Bronchial epithelial cell (primary cell): Measurements from ENCODE around the gene DENND1A. TPM values are rescaled to one million over a fixed set of nuclear protein-coding genes. Genes with fewer than 3 reads are reported as not detected.
"Not testable (repeated sequence)": the region's sequence is repeated elsewhere in the genome, so short reads cannot be mapped to it uniquely, and the experiment has no call there.

Experiments used
- DNase-seq: peaks from one replicate; pipeline ENCODE4 v3.0.0-alpha.2; 2010; ENCODE audit warnings: low read depth
- FAIRE-seq: peaks from 2 replicates; lab custom pipeline; 2011; peaks lifted over from hg19 to GRCh38; lab: Jason Lieb, UNC
- H3K27me3 ChIP-seq: 2 replicates; pipeline ENCODE4 v1.5.1; 2011; ENCODE audit warnings: low read length; ENCODE audit not compliant: control insufficient read depth, insufficient read depth
- H3K36me3 ChIP-seq: 2 replicates; pipeline ENCODE4 v1.5.1; 2011; ENCODE audit warnings: low read length; ENCODE audit not compliant: control insufficient read depth, insufficient read depth
- H3K4me3 ChIP-seq: 2 replicates; pipeline ENCODE4 v1.5.1; 2011; ENCODE audit warnings: mild to moderate bottlenecking, low read depth, low read length, control low read depth
- total RNA-seq: library from RNA; depleted of rRNA; stranded (reverse); fragments of >200 nt; gene quantifications from 2 replicates; pipeline ENCODE4 v1.2.1, GENCODE V29; 2014
- TF ChIP-seq, protein P1 (sequence below): IDR thresholded peaks from 2 replicates; pipeline ENCODE4 v1.5.1; 2011; ENCODE audit warnings: mild to moderate bottlenecking, moderate library complexity, low read length, control low read depth, inconsistent platforms; ENCODE audit not compliant: insufficient read depth, severe bottlenecking

Gene DENND1A
- total RNA-seq, 1 donor from 2014 or later = 6.1 TPM

DNA sequence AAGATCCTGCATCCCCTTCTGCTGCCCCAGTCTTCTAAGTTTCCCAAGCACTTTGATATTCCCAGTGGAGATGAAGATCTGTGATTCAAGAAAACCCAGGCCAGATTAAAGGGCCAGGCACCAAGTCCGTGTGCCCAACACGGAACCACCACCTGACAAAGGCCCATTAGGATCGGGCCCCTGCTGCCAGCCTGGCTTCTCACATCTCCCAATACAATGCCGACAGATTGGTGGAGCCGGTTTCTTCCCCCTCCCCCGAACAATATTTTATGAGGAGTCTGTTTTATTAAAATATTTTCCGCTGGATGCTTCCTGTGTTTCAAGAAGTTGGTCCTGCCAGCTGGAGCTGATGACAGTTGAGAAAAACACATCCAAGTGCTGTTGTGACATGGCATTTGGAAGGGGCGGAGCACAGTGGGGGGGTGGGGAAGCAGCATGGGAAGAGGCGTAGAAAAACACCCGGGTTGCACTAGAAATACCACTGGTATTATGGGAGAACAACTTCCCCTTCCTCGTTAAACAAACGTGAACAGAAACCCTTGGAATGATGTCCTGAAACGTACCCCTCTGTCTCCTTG lies 528.9 kb downstream of the DENND1A start:
- TF ChIP-seq, protein P1, sequence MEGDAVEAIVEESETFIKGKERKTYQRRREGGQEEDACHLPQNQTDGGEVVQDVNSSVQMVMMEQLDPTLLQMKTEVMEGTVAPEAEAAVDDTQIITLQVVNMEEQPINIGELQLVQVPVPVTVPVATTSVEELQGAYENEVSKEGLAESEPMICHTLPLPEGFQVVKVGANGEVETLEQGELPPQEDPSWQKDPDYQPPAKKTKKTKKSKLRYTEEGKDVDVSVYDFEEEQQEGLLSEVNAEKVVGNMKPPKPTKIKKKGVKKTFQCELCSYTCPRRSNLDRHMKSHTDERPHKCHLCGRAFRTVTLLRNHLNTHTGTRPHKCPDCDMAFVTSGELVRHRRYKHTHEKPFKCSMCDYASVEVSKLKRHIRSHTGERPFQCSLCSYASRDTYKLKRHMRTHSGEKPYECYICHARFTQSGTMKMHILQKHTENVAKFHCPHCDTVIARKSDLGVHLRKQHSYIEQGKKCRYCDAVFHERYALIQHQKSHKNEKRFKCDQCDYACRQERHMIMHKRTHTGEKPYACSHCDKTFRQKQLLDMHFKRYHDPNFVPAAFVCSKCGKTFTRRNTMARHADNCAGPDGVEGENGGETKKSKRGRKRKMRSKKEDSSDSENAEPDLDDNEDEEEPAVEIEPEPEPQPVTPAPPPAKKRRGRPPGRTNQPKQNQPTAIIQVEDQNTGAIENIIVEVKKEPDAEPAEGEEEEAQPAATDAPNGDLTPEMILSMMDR = no peak
- H3K4me3 ChIP-seq = no peak overlapping the region
- no peaks in the 10 kb centered on the region for H3K27me3 ChIP-seq
- no peak for FAIRE-seq
- no peaks in the 10 kb centered on the region for H3K36me3 ChIP-seq
- DNase-seq = no peak

DNA sequence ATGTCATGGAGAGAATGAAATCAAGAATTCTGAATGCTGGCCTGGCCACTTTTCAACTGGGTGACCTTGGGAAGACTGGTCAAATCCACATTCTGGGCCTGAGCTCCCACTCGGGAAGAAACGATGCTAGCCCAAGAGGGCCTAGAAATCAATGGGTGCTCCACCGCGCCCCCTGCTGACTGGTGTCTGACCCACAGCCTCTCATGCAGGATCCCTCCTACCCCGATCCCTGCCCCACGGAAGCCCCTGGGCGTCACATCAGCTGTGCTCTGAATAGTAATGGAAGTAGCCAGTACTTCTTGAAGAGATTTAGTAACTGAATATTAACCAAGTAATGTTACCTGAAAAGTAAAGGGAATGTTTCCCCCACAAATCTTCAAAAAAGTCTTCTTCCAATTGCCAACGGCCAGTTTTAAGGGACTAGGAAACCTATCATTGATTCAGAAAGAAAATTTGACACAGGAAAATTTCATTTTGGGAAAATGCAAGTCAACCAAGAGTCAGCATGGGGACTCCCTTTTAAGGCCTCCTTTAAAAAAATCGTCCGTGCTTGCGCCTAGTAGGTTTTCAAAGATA lies 530.0 kb downstream of the DENND1A start:
- FAIRE-seq = no peak
- Histone ChIP-seq H3K27me3 (no peaks in the 10 kb centered on the region), H3K4me3 (no peak overlapping the region), H3K36me3 (no peaks in the 10 kb centered on the region)
- no peak for DNase-seq
- TF ChIP-seq, protein P1 = peak; percentile 53

DNA sequence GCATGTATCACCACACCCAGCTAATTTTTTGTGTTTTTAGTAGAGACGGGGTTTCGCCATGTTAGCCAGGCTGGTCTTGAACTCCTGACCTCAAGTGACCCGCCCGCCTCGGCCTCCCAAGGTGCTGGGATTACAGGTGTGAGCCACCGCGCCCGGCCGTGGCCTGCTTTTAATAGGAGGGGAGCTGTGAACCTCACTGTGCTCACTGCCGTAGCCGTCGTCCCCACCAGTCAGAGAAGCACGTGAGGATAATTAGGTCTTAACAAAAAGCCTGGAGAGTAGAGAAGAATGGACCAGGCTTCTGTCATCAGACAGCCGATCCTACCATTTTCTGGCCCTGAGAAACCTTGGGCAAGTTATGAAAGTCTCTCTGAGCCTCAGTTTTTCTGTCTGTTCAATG lies 531.0 kb downstream of the DENND1A start:
- FAIRE-seq = not testable (repeated sequence)

DNA sequence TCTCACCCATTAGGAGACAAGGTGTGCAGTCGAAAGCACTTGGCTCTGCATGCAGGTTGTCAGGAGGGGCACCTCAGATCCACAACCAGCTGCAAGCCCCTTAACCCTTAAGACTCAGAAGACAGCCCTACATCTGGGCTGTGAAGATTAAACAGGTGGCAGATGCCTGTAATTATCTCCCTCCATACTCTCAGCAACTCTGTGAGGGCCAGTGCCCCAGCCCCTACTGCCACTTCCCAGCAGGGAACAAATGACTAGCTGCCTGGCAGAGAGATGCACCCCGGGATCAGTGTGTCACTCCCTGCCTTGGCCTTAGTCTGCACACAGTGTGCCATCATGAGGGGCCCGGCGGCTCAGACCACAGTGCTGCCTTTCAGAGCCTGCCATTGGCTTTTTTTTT lies 532.0 kb downstream of the DENND1A start:
- TF ChIP-seq, protein P1 = no peak
- DNase-seq (no peak), FAIRE-seq (no peak)
- no peaks in the 10 kb centered on the region for H3K27me3 ChIP-seq
- no peak overlapping the region for H3K4me3 ChIP-seq
- no peaks in the 10 kb centered on the region for H3K36me3 ChIP-seq

More for the DNA sequence above, 531.0 kb downstream of the DENND1A start:
- H3K4me3 ChIP-seq, H3K27me3 ChIP-seq, DNase-seq, H3K36me3 ChIP-seq: not testable (repeated sequence)

DNA sequence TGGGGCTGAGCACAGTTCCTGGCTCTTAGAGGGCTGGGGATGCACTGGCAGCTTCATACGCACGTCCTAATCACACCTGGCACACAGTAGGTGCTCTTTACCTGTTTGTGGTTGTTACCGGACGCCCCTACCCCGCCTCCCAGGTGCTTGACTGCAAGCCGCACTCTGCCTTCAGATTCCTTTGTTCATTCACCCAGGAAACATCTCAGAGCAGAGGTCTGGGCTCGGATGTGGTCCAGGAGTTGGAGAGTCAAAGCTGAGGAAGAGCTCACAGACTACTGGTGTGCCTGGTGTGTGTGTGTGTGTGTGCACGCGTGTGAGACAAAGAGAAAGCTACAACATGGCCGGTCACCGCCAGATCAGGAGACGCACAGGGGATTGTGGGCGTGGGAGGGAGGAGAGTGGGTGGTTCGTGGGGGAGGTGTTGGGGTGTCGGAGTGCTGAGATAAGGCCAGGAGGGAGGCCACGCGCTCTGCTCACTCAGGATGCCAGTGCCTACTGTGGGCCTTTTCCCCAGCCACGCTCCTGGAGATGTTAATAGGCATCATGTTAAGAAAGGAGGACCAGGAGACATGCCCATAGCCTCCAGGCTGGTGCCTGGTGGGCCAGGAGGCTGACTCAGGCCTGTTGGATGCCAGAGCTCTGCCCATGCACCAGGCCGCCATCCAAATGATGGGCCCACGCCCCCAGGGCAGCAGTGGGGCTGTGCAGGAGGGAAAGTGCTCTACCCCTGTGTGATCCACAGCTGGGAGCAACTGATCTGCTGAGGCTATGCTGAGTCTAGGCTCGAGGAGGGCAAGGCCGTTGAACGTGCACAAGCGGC lies 534.0 kb downstream of the DENND1A start:
- FAIRE-seq (no peak), DNase-seq (no peak)
- TF ChIP-seq, protein P1 = no peak
- no peaks in the 10 kb centered on the region for H3K27me3 ChIP-seq
- no peaks in the 10 kb centered on the region for H3K36me3 ChIP-seq
- H3K4me3 ChIP-seq = no peak overlapping the region

DNA sequence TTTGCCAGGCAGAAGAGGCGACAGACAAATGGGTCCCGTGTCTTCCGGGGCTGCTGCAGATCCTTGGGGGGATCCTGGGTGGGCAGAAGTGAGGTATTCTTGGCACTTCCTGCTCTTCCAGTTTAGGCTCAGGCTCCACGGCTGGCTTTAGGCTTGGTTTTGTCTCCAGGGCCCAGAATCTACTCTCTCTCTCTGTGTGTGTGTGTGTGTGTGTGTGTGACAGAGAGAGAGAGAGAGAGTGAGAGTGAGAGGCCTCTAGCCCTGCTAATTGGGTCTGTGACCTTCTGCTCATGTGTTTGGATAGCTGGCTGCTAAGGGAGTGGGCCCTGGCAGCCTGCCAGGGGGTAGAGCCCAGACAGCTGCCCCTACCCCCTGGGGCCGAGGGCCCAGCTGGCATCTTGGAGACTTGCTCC lies 534.6 kb downstream of the DENND1A start:
- TF ChIP-seq, protein P1 = no peak
- H3K4me3 ChIP-seq = no peak overlapping the region
- DNase-seq = no peak
- H3K27me3 ChIP-seq = no peaks in the 10 kb centered on the region
- no peak for FAIRE-seq
- H3K36me3 ChIP-seq = no peaks in the 10 kb centered on the region
